ENCODE measurements around the gene RAI1.

RAI1 gene

DNA sequence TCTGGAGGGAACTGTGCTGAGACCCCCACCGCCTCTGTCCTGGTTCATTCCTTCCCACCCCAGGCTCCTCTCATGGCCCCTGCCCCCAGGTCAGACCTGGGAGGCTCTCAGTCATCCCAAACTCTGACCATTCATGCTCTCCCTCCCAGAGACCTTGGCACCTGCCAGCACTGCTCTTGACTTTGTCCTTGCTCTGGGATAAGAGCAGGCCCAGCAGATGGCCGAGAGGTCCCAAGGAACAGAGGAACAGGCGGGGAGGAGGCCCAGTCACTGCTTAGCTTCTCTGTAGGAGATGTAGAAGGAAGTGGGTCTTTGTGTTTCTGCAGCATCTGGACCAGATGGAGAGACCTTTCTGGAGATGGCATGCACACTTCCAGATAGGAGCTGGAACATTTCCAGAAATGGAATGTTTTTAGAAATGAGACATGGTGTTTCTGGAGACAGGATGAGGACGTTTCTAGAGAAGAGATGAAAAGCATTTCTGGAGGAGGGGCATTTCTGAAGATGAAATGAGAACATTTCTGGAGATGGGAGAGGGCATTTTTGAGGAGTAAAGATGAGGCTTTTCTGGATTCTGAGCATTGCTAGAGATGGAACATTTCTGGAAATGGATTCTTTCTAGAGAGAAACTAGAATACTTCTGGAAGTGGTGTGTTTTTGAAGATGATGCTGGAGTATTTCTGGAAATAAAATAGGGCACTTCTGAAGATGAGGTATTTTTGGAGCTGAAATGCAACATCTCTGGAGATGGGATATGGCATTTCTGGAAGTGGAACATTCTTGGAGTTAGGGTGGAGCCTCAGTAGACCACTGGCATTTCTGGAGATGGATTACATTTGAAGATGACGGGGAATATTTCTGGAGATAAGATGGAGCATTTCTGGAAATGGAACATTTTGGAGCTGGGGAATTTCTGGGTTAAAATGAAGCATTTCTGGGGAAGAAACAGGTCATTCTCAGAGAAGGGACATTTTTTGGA lies 55.2 kb downstream of the RAI1 start:
- DNase-seq: no peak

DNA sequence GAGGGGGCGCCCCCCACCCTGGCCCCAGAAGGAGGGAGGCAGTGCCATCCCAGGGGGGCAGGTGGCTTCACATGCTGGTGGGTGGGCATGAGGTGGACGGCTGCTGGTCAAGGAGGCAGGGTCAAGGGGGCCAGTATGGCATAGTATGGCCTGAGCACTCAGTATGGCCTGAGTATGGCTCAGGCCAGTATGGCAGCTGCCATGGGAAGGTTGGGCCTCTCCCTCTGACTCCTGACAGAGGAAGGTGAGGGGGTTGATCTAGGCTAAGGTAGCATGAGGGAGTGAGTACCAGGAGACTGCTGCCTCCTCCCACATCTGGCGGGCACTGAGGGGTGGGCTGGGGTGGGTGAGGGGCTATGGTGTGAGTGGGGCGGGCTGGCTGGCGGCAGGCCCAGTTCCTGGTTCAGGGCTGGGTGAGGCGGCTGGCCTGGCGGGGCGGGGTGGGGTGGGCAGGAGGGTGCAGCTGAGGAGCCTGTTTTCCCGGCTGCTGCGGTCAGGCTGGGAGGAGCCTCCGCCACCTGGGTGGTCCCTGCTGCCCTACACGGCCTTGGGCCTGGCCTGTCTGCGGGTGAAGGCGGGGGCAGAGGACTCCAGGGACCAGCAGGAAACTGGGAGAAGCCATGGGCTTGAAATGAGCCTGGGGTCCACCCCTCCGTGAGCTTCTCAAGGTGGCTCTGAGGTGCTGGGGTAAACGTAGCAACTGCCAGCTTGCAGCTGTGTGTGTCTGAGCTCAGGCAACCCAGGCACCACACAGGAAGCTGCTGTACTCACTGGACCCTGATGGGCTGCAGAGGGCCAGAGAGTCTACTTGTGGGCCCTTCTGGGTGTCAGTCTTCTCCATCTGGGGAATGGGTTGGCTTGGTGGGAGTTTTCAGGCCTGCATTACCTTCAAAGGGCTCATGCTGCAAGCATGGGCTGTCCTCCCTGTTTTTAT lies 57.0 kb downstream of the RAI1 start:
- DNase-seq: peak; percentile 33

DNA sequence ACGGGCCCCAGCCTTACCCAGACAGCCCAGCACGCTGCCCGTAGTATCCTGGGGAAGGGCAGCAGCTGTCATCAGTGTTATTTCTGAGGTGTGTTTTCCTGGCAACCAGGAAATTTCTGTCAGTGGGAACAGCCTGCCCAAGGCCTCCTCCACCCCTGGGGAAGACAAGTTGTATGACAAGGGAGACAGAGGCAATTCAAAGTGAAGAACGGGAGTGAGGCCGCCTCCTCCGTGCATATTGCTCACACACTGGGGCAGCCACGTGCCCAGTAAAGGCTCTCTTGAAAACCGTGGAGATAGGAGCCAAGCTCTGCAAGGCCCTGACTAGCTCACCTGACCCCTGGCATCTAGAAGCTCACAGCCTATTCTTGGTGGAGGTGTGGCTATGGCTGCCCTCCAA lies 57.6 kb downstream of the RAI1 start:
- DNase-seq: peak; percentile 33

DNA sequence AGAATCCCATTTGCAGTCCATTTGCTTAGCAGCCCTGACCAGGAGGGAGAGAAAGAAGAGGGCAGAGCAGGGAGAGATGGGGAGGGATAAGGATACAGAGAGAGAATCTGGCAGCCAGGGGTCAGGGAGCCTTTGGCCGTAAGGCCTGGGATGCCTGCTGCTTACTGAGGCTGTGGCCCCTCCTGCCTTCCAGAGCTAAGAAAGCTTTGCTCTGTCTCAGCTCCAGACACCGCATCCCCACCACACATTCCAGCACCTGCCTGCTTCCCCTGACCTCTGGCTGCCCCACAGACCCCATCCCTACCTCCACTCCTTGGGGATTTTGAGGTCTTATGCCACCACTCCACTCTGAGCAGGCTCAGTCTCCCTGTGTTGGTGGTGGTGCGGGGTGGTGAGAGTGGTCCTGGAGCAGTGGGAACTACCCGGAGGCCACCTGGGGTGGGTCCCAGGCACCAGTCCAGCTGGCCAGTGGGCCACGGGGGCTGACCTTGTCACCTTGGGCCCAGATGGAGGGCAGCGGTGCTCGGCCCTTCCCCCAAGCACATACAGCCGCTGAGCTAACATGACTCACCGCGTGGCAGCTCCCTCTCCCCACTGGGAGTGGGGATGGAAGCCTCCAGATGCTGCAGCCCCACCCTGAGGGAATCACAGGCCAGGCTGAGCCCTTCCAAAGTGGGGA lies 58.3 kb downstream of the RAI1 start:
- DNase-seq: no peak

DNA sequence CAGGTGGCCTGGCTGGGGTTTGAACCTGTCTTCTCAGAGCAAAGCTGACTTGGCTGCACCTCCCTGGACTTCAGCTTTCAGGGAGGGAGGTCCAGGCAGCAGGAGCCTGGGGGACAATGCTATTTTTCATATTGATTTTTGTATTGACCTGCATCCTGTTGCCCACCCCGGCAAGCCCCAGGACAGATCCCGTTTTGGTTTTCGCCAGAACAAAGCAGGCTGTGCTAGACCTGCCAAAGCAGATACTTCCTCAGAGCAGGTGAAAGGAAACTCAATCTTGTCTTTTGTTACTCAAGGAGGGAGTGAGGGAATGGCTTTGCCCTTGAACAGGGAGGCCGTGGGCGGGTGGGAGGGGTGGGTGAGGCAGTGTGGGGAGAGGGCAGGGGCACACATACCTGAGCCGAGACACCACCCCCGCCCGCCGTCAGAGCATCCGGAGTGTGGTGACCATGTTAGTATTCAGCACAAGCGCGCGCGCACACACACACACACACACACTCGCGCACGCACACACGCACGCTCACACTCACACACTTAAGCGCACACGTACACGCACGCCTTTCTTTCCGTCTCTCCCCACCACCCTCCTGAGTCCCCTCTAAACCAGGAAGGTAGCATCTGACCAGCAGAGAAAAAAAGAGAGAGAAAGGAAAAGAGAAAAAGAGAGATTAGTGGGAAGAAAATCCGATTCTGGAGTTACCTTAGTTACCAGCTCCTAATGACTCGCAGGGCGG lies 59.5 kb downstream of the RAI1 start:
- DNase-seq: no peak

DNA sequence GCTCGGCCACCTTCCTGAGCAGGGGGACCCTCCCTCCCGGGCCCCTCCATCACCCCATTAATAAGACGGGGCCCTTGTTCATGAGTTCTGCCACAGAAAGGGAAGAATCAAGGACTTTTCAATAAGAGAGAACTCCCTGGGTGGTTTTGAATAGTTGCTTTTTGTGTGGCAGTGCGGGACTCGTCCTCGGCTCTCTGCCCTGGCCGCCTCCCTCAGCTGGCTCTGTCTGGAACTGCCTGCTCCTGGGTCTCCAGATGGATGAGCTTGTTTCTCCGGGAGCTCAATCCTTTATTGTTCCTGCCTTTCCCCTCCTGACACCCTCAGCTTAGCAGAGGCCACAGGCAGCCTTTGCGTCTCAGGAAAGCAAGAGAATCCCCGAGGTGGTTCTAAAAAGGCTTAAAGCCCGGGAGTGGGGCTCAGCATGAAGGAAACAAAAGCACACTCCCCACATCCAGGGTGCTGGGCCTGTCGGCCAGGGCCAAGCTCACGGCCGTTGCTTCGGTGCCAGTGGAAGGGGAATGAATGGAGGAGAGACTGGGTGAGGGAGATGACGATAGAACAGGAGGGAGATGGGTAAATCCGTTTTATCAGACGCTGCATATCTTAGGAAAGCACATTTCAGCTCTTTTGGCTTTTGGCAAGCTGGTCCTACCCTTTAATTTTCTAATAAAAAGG lies 60.2 kb downstream of the RAI1 start:
- peak; percentile 28 for DNase-seq

DNA sequence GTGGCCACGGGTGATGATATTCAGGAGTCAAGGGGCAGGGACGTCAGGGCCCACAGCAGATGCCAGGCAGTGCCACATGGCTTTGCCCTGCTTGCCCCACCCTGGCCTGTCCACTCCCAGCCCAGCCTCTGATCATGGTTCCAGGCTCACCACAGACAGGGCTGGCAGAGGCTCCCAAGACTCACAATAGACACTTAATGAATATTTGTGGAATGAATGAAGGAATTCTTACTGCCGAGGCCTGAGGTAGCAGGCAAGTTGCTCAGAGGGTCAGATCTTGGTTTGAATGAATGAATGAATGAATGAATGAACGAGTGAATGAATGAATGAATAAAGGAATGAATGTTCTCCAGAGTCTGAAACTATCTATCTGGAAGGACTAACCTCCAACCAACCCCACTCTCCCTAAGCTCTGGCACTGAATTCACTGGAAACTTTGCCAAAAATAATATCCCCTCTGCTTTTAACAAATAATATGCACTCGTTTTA lies 60.9 kb downstream of the RAI1 start:
- no peak for DNase-seq

DNA sequence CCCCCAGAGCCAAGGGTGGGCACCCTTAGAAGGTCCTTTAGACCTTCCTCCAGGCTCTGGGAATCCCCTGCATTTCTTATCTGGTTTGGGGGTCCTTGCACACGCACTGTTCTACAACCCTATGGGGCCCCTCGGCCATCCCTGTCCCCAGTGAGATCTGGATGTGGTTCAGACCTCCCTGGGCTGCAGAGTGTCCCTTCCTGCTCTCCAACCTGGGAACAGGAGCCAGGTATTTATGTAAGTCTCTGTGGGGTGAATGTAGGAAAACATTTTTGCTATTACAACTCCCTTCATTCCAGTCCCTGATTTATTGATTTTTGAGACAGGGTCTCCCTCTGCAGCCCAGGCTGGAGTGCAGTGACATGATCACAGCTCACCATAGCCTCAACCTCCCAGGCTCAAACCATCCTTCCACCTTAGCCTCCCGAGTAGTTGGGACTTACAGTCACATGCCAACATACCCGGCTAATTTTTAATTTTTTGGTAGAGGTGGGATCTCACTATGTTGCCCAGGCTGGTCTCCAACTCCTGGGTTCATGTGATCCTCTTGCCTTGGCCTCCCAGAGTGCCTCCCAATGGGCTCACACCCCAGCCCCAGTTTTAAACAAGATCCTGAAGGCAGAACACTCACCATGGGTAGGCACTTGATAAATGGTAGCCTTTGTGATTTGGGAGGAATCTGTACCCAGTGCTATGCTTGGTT lies 61.6 kb downstream of the RAI1 start:
- DNase-seq: no peak

DNA sequence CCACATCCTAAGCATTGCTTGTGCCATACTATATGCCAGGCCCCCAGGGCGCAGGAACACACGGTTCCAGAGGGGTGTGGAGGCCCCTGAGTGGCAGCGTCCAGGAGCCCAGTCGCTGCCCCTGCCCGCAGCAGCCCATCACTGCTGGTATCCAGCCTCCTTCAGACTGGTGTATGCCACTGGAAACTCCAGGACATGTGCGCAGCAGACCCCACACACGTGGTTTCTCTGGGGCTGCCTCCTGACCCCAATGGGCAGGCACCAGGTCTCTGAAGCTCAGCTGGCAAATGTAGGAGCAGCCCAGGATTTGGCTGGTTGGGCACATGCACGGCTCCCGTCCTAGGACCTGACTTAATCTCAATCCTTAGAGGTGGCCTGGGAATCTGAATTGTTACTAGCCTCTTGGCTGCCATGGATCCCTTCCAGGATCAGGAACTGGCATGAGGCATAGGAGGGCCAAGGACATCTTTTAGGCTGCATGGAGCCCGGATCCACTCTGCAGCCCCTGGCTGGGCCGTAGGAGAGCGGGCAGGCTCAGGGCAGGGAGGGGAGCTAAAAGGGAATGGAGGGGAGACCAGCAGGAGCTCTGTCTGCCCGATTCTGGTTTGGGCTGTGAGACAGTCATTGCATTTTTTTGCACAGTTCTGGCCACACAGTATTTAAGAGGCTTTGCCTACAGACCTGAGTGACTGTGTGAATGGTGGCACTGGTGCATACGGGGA lies 62.3 kb downstream of the RAI1 start:
- no peak for DNase-seq

DNA sequence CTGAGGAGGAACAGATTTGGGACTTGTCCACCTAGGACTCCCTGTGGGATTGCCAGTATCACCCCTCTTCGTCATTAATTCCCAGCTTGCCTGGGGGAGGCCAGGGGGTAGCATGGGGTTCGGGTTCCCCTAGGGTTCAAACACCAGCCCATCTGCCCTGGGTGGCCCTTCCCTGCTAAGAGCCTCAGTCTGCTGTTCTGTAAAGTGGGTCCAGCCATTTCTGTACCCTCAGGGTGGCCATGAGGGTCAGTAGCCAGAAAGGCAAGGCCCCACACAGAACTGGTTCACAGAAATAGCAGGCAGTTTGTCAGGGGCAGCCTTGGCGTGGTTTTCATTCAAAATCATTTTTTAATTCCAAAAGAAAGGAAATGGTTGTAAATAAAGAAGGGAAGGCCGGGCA lies 62.9 kb downstream of the RAI1 start:
- no peak for DNase-seq

DNA sequence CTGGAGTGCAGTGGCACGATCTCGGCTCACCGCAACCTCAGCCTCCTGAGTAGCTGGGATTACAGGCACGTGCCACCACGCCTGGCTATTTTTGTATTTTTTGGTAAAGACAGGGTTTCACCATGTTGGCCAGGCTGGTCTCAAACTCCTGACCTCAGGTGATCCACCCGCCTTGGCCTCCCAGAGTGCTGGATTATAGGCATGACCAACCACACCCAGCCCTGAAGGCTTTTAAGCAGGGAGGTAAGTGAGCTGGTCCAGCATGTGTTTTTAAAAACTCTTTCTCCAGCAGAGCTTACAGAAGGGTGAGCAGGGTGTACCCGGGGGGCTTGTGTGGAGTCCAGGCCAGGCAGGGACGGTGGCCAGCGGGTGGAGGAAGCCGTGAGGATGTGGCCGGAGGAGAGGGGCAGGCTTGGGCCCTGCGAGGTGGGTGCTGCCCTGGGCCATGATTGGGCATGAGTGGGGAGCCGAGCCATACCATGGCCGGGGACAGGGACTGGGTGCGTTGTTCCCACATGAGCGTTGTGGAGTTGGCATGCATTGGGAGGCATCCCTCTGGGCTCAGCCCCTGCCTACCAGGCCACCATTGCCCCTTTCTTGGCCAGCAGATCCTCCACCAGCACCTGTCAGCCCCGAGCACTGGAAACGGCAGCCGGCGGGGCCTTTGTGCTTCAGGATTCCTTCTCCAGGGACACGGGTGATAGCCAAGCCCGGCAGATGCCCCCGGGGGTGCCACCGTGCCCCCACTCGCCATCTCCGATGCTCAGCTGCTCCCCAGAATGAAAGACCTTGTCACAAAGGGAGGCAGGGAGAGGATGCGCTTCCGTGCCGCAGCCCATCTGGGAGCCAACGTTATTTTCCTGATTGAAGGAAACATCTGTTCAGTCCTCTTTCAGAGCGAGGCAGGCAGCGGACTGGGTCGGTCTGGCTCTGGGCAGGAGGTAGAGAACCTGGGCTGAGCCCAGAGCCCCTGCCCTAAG lies 64.5 kb downstream of the RAI1 start:
- DNase-seq: no peak

DNA sequence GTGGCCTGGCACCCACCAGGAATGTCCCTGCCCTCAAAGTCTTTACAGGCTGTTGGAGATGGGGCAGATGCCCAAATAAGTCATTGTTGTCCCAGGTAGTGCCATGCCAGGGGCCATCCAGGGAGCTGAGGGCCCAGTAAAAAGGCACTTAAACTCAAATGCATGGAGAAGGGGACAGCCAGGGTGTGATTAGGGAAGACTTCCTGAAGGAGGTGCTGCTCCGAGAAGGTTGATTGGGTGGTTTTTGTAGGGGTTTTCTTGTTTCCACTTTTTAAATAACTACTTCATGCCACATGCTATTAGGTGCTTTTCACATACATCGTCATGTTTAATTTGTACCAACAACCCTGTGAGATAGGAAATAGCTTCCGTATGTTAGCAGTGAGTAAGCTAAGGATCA lies 66.9 kb downstream of the RAI1 start:
- no peak for DNase-seq

DNA sequence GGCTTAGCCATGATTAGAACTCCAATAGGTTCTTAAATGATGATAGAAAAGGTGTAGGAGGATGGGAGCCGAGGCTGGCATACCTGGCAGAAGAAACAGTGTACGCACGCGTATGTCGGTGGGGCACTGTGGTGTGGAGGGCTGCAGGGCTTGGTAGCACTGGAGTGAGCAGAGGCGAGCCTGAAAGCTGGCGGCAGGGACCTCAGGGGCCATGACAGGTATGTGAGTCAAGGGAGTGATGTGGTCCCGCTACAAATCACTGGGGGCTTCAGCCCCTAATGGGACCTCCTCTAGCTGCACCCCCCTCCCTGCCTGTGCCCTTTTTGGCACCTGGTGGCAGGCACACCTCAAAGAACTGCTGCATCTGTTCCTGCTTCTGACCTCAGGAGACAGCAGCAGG lies 67.3 kb downstream of the RAI1 start:
- DNase-seq: no peak

DNA sequence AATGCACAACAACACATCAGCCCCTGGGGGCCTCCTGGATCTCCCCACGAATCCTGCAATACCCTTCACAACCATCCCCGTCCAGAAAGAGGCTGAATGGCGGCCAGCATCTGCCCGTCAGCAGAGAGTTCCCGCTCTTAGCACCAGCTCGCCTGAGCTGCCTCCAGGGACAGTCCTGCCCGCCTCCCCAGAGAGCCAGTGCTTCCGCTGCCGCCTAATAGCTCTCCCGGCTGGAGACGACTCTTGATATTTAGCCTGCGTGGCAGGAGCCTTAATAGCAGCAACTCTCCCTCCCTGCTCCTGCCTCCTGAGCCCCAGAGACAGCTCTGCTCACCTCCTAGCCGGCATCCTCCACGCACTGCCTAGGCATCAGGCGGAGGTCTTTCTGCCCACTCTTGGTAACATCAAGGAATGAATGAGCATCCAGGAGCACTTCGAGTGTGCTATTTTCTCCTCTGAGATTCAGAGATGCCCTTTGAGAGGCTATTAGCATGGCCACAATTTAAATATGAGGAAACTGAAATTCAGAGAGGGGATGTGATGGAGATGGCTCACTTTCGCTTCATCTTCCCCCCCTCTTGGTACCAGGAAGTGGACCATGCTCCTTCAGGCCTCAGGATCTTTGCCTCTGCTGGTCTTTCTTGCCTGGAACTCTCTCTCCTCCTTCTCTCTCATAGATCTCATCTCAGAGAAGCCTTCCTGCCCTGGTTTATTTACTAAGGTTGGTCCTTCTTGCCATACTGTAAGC lies 67.9 kb downstream of the RAI1 start:
- DNase-seq: no peak

DNA sequence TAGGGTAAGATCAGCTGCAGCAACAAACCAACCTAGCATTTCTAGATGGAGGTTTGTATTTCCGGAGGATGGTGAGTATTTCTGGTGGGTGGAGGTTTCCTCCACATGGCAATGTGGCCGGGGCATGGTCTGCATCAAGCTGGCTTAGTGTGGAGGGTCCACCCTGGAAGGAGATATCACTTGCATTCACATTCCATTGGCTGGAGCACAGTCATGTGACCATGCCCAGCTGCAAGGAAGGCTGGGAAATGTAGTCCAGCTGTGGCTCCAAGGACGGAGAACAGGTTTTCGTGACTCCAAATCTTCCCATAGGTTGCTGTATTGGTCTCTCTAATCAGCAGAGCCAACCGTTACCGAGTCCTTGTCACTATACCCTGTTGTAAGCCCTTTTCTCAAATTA lies 68.7 kb downstream of the RAI1 start:
- no peak for DNase-seq

DNA sequence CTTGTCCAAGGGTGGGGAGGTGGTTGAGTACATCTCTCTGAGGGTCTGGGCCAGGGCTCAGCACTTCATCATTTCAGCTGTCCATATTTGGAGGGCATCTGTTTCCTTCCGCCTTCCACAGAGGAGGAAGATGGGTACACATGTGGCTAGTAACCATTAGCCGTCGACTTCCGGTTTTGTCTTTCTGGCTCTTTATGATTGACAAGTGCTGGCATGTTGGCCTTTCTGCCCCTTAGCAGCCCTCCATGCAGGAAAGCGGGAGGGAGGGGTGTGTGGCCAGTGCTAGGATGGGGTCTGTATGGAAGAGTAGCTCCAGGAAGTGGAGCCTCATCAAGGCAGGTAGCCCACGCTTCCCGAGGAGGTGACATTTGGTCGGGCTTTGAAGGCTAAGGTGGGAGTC lies 69.6 kb downstream of the RAI1 start:
- DNase-seq: no peak

DNA sequence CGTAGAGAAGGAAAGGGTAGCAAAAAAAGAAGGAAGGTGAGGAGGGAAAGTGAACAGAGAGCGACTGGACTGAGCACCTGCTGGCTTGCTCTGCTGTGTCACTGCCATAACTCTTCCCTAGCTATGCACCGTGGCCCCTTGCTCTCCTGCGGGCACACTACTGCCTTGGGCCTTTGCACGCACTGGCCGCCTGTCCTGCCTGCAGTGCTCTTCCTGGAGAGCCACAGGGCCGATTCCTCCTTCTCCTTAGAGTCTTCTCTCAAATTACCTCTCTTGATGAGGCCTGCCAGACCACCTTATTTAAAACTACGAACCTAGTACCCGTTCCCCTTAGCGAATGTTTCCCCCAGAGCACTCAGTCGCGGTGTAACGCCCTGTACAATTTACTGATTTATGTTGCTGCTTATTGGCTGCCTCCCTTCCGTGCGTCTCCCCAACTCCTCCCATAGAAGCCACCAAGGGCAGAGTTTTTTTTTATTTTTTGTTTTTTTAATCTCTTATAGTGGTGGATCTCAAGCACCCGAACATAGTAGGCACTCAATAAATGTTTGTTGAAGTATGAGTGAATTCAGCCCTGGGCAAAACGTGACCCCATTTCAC lies 70.3 kb downstream of the RAI1 start:
- DNase-seq: no peak
